ENCODE measurements around the gene FYN.
"Not testable (repeated sequence)": the region's sequence is repeated elsewhere in the genome, so short reads cannot be mapped to it uniquely, and the experiment has no call there.

FYN gene

GRCh38 chr6:111700135-111700690 lies 173.0 kb downstream of the FYN start:
- DNase-seq = no peak

GRCh38 chr6:111699123-111699522 lies 174.1 kb downstream of the FYN start:
- no peak for DNase-seq

GRCh38 chr6:111696814-111697213 lies 176.4 kb downstream of the FYN start:
- DNase-seq = no peak

- no peak for DNase-seq
Measured at GRCh38 chr6:111692327-111693164, 180.7 kb downstream of the FYN start.

- DNase-seq = no peak
Measured at GRCh38 chr6:111691345-111692225, 181.7 kb downstream of the FYN start.

- no peak for DNase-seq
Measured at GRCh38 chr6:111689946-111690345, 183.3 kb downstream of the FYN start.

GRCh38 chr6:111689419-111689818 lies 183.8 kb downstream of the FYN start:
- DNase-seq = no peak

- DNase-seq = no peak
Measured at GRCh38 chr6:111688331-111688730, 184.9 kb downstream of the FYN start.

- no peak for DNase-seq
Measured at GRCh38 chr6:111687652-111688051, 185.6 kb downstream of the FYN start.

GRCh38 chr6:111686932-111687266 lies 186.4 kb downstream of the FYN start:
- no peak for DNase-seq

GRCh38 chr6:111686249-111686931 lies 186.9 kb downstream of the FYN start:
- no peak for DNase-seq

- DNase-seq = no peak
Measured at GRCh38 chr6:111685526-111685925, 187.7 kb downstream of the FYN start.

- DNase-seq = no peak
Measured at GRCh38 chr6:111685058-111685457, 188.2 kb downstream of the FYN start.

- DNase-seq = no peak
Measured at GRCh38 chr6:111683749-111684267, 189.4 kb downstream of the FYN start.

GRCh38 chr6:111683157-111683556 lies 190.1 kb downstream of the FYN start:
- DNase-seq = no peak

- no peak for DNase-seq
Measured at GRCh38 chr6:111681860-111682259, 191.4 kb downstream of the FYN start.

- not testable (repeated sequence) for DNase-seq
Measured at GRCh38 chr6:111680811-111681609, 192.2 kb downstream of the FYN start.

GRCh38 chr6:111680015-111680712 lies 193.1 kb downstream of the FYN start:
- no peak for DNase-seq

- DNase-seq = no peak
Measured at GRCh38 chr6:111679126-111679858, 194.0 kb downstream of the FYN start.

GRCh38 chr6:111677249-111677990 lies 195.8 kb downstream of the FYN start:
- DNase-seq = no peak

Data from NCI-H510A treated with DMSO at 0.1 percent for 48 hours (cell line).